GM12872 (cell line): ENCODE measurements around the gene PCDHB13.

Source experiments
- TF ChIP-seq, protein P1 (sequence below): IDR thresholded peaks from 3 replicates; pipeline ENCODE4 v1.5.1; 2011; ENCODE audit warnings: low read depth, mild to moderate bottlenecking, low read length, moderate library complexity; ENCODE audit not compliant: insufficient read depth

PCDHB13 gene

DNA sequence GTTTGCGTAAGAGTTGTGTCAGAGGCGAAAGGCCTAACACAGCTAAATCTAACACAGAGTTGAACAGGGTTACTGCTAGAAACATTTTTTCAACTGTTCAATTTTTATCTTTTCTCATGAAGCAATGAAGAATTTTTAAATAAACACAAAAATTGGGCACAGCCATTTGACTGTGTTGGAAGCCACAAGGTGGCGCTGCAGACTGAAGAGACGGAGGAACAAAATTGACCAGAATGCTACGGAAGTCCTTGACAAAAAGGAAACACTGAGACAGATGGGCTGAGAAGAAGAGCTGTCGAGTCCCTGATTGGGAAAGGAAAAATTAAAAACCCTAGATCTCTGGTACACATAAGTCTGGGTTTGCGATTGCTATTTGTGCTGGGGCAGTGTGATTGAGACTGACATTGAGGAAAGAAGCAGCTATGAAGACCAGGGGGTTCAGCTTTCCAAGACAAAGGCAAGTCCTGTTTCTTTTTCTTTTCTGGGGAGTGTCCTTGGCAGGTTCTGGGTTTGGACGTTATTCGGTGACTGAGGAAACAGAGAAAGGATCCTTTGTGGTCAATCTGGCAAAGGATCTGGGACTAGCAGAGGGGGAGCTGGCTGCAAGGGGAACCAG, 26.7 kb upstream of the PCDHB13 start, which contains the start of gene PCDHB9:
PCDHB9 (plus strand) TSS at position 265 of the 616 bp plus-strand sequence; CDS start at position 423, 158 bp downstream.
- TF ChIP-seq, protein P1, sequence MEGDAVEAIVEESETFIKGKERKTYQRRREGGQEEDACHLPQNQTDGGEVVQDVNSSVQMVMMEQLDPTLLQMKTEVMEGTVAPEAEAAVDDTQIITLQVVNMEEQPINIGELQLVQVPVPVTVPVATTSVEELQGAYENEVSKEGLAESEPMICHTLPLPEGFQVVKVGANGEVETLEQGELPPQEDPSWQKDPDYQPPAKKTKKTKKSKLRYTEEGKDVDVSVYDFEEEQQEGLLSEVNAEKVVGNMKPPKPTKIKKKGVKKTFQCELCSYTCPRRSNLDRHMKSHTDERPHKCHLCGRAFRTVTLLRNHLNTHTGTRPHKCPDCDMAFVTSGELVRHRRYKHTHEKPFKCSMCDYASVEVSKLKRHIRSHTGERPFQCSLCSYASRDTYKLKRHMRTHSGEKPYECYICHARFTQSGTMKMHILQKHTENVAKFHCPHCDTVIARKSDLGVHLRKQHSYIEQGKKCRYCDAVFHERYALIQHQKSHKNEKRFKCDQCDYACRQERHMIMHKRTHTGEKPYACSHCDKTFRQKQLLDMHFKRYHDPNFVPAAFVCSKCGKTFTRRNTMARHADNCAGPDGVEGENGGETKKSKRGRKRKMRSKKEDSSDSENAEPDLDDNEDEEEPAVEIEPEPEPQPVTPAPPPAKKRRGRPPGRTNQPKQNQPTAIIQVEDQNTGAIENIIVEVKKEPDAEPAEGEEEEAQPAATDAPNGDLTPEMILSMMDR, result peak; percentile 39; the same call in 2 of the 3 replicates

DNA sequence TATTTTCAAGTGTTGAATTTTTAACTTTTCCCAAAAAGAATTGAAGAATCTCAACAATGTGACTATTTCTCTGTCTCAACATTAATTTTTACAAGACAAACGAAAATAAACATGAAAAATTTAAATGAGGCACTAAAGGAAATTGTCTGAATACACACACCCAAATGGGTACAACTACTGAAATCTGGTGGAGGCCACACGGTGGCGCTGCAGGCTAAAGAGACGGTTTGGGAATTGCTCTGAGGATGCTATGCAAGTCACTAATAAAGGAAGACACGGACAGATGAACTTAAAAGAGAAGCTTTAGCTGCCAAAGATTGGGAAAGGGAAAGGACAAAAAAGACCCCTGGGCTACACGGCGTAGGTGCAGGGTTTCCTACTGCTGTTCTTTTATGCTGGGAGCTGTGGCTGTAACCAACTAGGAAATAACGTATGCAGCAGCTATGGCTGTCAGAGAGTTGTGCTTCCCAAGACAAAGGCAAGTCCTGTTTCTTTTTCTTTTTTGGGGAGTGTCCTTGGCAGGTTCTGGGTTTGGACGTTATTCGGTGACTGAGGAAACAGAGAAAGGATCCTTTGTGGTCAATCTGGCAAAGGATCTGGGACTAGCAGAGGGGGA, 21.5 kb upstream of the PCDHB13 start, which contains the start of gene PCDHB10:
PCDHB10 (plus strand) TSS at position 244 of the 616 bp plus-strand sequence; CDS start at position 444, 200 bp downstream.
- TF ChIP-seq, protein P1, result peak; percentile 44; the same call in 2 of the 3 replicates

DNA sequence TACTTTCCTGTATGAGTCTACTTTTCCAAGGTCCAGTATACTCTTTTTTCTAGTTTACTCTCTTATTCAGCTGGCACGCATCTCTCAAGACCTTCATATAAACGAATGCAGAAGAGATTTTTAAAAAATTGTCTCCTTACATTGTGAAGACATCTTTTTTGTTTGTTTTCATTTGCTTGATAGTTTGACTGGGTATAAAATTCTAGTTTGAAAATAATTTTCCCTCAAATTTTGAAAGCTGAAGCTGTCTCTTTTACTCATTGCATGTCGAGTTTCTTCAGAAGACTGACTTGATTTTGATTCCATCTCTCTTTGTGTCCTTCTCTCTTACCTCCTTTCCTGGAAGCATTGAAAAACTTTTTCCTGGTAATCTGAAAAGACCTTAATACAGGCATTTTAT, 17.4 kb upstream of the PCDHB13 start:
- TF ChIP-seq, protein P1, result no peak

DNA sequence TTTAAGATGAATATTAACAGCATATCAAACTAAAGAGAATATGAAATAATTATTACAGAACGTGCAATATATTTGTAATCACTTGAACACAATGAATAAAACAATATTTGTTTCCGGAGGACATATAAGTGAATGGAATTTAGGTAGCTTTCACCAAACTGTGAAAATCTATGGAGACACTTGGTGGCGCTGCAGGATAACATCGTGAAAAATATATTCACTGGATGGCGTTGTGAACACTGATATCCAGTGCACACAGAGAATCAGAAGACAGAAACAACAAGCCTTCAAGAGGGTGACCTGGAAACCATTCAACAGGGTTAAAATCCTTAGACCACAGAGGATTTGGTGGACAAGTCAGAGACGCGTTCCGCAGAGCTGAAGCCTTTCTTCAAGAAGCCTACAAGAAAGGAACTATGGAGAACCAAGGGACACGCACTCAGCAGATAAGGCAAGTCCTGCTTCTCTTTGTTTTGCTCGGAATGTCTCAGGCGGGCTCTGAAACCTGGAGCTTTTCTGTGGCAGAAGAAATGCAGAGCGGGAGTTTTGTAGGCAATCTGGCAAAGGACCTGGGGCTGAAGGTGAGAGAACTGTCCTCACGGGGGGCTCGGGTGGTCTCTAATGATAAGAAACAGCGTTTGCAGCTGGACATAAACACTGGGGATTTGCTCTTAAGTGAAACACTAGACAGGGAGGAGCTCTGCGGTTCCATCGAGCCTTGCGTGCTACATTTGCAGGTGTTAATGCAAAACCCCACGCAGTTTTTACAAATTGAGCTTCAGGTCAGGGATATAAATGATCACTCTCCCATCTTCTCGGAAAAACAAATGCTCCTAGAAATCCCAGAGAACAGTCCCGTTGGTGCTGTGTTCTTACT, 14.1 kb upstream of the PCDHB13 start, which contains the start of gene PCDHB11:
PCDHB11 (plus strand) TSS at position 269 of the 877 bp plus-strand sequence; CDS start at position 417, 148 bp downstream.
- TF ChIP-seq, protein P1, result no peak

DNA sequence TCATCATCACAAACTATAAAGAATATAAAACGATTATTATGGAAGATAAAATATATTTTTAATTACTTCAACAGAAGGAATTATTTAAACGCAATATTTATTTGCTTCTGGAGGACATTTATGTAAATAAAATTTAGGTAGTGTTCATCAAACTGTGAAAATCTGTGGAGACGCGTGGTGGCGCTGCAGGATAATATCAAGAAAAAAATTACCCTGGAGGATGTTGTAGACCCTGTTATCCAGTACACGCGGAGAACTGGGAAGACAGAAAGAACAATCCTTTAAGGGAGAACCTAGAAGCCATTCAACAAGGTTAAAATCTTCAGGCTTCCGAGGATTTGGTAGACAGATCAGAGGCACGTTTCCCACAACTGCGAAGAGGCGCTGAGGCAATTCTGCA, 5.2 kb upstream of the PCDHB13 start, which contains the start of gene PCDHB12:
PCDHB12 (plus strand) TSS at position 242 of the 400 bp plus-strand sequence. CDS start 189 bp downstream, outside the sequence.
- TF ChIP-seq, protein P1, result no peak

DNA sequence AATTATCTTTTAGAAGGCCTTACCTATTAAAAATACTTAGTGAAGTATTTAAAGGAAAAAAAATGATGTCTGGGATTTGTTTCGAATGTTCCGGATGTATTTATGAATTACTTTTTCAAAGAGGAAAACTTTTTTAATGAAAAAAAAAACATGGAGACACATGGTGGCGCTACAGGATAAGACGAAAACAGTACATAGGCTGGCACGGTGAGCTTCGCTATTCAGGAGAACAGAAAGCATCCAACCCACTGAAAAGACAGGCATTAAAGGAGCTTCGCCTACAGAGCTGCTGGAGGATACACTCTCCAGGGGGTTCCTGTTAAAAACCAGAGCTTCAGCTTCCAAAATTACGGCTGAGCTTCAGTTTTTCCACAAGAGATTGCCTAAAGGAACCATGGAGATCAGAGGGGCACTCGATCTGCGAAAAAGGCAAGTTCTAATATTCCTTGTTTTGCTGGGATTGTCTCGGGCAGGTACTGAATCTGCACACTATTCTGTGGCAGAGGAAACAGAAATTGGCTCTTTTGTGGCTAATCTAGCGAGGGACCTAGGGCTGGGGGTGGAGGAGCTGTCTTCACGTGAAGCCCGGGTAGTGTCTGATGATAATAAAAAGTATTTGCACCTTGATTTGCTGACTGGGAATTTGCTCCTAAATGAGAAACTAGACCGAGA, 9.5 kb downstream of the PCDHB13 start, which contains the start of gene PCDHB14:
PCDHB14 (plus strand) TSS at position 232 of the 672 bp plus-strand sequence; CDS start at position 395, 163 bp downstream.
- TF ChIP-seq, protein P1, result no peak
